Caco-2 (cell line): ENCODE data around the gene FN1. TPM values are rescaled to one million over a fixed set of nuclear protein-coding genes. Genes with fewer than 3 reads are reported as not detected.
A peak's percentile ranks its signal among the peaks of the same experiment; 100 is the strongest.

ENCODE experiments used
- BruUV-seq: library from RNA; stranded (reverse); fragments of 400-500 nt; replicated peaks from 2 replicates; lab custom pipeline; 2021; lab: Mats Ljungman, UMichigan
- CTCF ChIA-PET: fragments of 300-600 bp; sonication (Branson Sonifier 250); formaldehyde crosslinking; loops from one replicate; lab custom pipeline; 2022; ENCODE audit warnings: antibody characterized with exemption; lab: Charles Lee
- POLR2A ChIA-PET: fragments of 300-600 bp; sonication (Branson Sonifier 250); formaldehyde crosslinking; loops from one replicate; lab custom pipeline; 2022; ENCODE audit warnings: antibody characterized with exemption; lab: Charles Lee
- DNase-seq, 2 experiments: peaks; one replicate each; pipeline versions ENCODE4 v3.0.0 to v3.0.0-alpha.2; 2020 to 2022
- H3K27me3 ChIP-seq: replicated peaks from 2 replicates; pipeline ENCODE4 v1.6.0; 2011; ENCODE audit warnings: low read length; ENCODE audit not compliant: control insufficient read depth, insufficient read depth
- H3K36me3 ChIP-seq: 2 replicates; pipeline ENCODE4 v1.5.1; 2011; ENCODE audit warnings: low read length; ENCODE audit not compliant: control insufficient read depth, insufficient read depth
- H3K4me1 ChIP-seq: fragments of 250-450 bp; sonication (Bioruptor Pico); 2 replicates; pipeline ENCODE4 v1.5.1; 2020; ENCODE audit warnings: mild to moderate bottlenecking
- H3K4me3 ChIP-seq: 2 replicates; pipeline ENCODE4 v1.5.1; 2011; ENCODE audit warnings: low read depth, mild to moderate bottlenecking, control low read depth, low read length
- H3K9me3 ChIP-seq: fragments of 250-450 bp; sonication (Bioruptor Pico); 2 replicates; pipeline ENCODE4 v1.5.1; 2020; ENCODE audit warnings: mild to moderate bottlenecking, moderate library complexity
- H3K27ac Mint-ChIP-seq: one replicate; pipeline ENCODE4 v1.8.0; 2022; ENCODE audit warnings: mixed read lengths; ENCODE audit not compliant: unreplicated experiment
- H3K27me3 Mint-ChIP-seq: one replicate; pipeline ENCODE4 v1.8.0; 2022; ENCODE audit warnings: mixed read lengths; ENCODE audit not compliant: insufficient read depth, unreplicated experiment
- H3K36me3 Mint-ChIP-seq: one replicate; pipeline ENCODE4 v1.8.0; 2022; ENCODE audit warnings: mild to moderate bottlenecking, mixed read lengths; ENCODE audit not compliant: insufficient read depth, unreplicated experiment
- H3K4me1 Mint-ChIP-seq: one replicate; pipeline ENCODE4 v1.8.0; 2022; ENCODE audit warnings: low read depth, mixed read lengths; ENCODE audit not compliant: unreplicated experiment
- H3K4me3 Mint-ChIP-seq: one replicate; pipeline ENCODE4 v1.8.0; 2022; ENCODE audit warnings: mild to moderate bottlenecking, moderate library complexity, mixed read lengths; ENCODE audit not compliant: unreplicated experiment
- H3K9me3 Mint-ChIP-seq: one replicate; pipeline ENCODE4 v1.8.0; 2022; ENCODE audit warnings: mixed read lengths; ENCODE audit not compliant: unreplicated experiment
- intact Hi-C: fragments of 100-400 bp; cut with micrococcal nuclease; formaldehyde crosslinking; loops from one replicate; pipeline ENCODE4 v1.10.0; 2022; ENCODE audit not compliant: unreplicated experiment
- total RNA-seq: library from RNA; stranded (reverse); gene quantifications from 2 replicates; pipeline ENCODE4 v1.2.3, GENCODE V29; 2022
- TF ChIP-seq, protein P1 (sequence below), 2 experiments: fragments of 200-600 bp in 1 of 2; IDR thresholded peaks; 1 replicate in 1 of 2; 2 replicates in 1 of 2; pipeline versions ENCODE4 v1.5.1 to v1.8.0; 2011 to 2022; ENCODE audit warnings: antibody characterized with exemption in 1 of 2, control low read depth in 1 of 2, inconsistent platforms in 1 of 2, low read depth in 1 of 2, low read length in 1 of 2, mild to moderate bottlenecking in 1 of 2, moderate library complexity in 1 of 2; ENCODE audit not compliant: insufficient read depth in 1 of 2, severe bottlenecking in 1 of 2, unreplicated experiment in 1 of 2

The FN1 gene
- total RNA-seq, 1 experiment from 2014 or later = 3,805 TPM

DNA sequence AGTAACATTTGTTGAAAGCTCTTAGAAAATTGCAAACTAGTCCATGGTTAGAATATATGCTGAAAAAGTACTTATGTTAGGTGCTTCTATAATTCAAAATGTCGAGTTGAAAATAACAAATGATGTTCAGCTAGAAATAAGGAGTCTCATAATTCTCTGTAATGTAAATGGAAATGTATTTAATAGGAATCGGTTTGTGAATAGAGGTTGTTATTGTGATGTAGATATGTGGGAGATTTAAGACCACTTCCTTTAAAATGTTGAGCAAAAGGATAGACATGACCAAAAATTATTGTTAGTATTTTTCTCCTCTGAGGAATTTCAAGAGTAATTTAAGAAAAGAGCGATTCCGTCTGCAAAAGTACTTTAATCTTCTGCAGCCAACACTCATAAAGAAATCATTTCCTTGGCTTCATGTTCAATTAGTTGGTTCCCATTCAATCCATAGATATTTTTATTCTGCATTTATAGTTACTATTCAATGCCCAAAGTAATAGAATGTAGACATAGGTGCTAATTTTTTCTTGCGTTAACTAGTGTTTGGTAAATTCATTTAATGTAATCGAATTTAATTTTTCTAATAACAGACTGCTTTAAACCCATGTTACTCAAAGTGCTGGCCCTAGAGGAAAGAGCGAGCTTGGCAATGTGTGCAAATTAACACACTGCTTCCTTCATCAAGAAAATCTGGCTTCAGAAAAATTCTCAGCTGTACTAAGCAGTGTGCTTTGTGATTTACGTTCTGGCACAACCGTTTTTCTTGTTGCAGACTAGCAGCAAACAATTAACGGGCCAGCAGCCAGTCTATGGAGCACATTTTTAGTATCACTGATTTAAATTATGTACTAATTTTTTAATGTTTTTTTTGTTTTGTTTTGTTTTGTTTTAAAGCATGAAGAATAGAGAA, 32.2 kb downstream of the FN1 start:
- H3K36me3 ChIP-seq = peaks cover 15% of the 10 kb centered on the region
- intact Hi-C loops = no loop called here
- H3K4me3 Mint-ChIP-seq = no peak overlapping the region
- BruUV-seq = TSS peak; percentile 1
- H3K9me3 ChIP-seq = no peaks in the 10 kb centered on the region
- H3K9me3 Mint-ChIP-seq = no peaks in the 10 kb centered on the region
- TF ChIP-seq, protein P1, sequence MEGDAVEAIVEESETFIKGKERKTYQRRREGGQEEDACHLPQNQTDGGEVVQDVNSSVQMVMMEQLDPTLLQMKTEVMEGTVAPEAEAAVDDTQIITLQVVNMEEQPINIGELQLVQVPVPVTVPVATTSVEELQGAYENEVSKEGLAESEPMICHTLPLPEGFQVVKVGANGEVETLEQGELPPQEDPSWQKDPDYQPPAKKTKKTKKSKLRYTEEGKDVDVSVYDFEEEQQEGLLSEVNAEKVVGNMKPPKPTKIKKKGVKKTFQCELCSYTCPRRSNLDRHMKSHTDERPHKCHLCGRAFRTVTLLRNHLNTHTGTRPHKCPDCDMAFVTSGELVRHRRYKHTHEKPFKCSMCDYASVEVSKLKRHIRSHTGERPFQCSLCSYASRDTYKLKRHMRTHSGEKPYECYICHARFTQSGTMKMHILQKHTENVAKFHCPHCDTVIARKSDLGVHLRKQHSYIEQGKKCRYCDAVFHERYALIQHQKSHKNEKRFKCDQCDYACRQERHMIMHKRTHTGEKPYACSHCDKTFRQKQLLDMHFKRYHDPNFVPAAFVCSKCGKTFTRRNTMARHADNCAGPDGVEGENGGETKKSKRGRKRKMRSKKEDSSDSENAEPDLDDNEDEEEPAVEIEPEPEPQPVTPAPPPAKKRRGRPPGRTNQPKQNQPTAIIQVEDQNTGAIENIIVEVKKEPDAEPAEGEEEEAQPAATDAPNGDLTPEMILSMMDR (IDR thresholded peaks at IDR 0.05; ENCODE audit: insufficient read depth in 1 of 2, low read depth in 1 of 2, low read length in 1 of 2, severe bottlenecking in 1 of 2, unreplicated experiment in 1 of 2) = no peak
- no peaks in the 10 kb centered on the region for H3K27me3 Mint-ChIP-seq
- ChIA-PET CTCF (no interaction called here), POLR2A (no interaction called here)
- no peak overlapping the region for H3K4me3 ChIP-seq
- DNase-seq = no peak
- H3K4me1 ChIP-seq = peaks cover 10% of the 10 kb centered on the region; the same call in 1 of the 2 replicates
- H3K27ac Mint-ChIP-seq = no peak overlapping the region
- H3K4me1 Mint-ChIP-seq = peaks cover 4% of the 10 kb centered on the region
- H3K36me3 Mint-ChIP-seq = peaks cover 99% of the 10 kb centered on the region
- H3K27me3 ChIP-seq = no peaks in the 10 kb centered on the region

DNA sequence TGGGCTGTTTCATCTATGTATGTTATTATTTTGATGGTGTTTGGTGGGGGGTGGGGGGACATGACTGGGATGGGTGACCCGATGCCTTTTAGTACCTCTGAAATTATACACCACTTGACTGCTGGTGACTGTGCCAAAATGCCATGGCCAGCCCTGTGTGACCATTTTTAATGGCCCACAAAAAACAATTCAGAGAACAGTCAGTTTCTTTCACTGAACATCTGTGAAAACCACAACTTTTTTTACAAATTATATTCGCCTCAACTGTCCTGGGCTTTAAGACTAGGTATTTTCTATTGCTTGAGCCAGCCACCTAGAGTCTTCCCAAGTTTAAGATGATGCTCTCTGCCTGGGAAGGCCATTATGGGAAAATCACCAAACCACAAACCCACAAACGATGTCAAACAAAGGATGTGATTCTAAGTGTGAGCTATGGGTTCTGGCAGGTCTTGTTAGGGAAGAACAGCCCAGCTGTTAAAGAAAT, 33.9 kb downstream of the FN1 start:
- no peak for DNase-seq
- Histone ChIP-seq H3K4me3 (no peak overlapping the region), H3K4me1 (peaks cover 10% of the 10 kb centered on the region; the same call in 1 of the 2 replicates), H3K27me3 (no peaks in the 10 kb centered on the region), H3K36me3 (peaks cover 14% of the 10 kb centered on the region; the same call in 1 of the 2 replicates), H3K9me3 (no peaks in the 10 kb centered on the region)
- H3K9me3 Mint-ChIP-seq = no peaks in the 10 kb centered on the region
- H3K4me3 Mint-ChIP-seq = no peak overlapping the region
- H3K4me1 Mint-ChIP-seq = peaks cover 17% of the 10 kb centered on the region
- H3K27ac Mint-ChIP-seq = no peak overlapping the region
- H3K36me3 Mint-ChIP-seq = peaks cover 99% of the 10 kb centered on the region
- BruUV-seq = no TSS peak
- TF ChIP-seq, protein P1 (IDR thresholded peaks at IDR 0.05; ENCODE audit: insufficient read depth in 1 of 2, low read depth in 1 of 2, low read length in 1 of 2, severe bottlenecking in 1 of 2, unreplicated experiment in 1 of 2) = no peak
- H3K27me3 Mint-ChIP-seq = no peaks in the 10 kb centered on the region
- ChIA-PET POLR2A (no interaction called here), CTCF (no interaction called here)
- intact Hi-C loops = no loop called here

DNA sequence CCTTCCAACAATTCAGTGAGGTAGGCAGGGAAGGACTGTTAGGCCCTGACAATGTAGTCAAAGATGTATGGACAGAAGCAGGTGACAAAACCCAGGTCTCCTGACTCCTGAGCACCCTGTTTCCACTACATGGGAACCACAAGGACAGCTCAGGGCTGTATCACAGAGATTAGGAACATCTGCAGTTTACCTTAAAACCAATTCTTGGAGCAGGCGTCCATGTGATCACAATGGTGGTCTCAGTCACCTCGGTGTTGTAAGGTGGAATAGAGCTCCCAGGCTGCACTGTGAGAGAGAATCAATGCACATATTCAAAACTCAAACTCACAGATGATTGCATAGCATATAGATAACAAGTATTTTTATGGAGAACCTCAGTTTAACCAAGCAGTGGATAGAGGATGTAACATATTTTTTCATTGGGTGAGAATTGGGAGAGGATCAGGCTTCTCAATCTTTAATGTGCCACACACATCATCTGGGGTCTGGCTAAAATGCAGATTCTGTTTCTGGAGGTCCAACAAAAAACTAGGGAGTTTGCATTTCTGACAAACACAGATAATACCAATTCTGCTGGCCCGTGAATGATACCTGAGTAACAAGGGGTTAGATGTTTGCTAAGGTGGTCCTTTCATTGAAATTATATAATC, 36.7 kb downstream of the FN1 start:
- Histone ChIP-seq H3K4me1 (peaks cover 10% of the 10 kb centered on the region; the same call in 1 of the 2 replicates), H3K9me3 (no peaks in the 10 kb centered on the region), H3K27me3 (no peaks in the 10 kb centered on the region), H3K4me3 (no peak overlapping the region), H3K36me3 (peaks cover 8% of the 10 kb centered on the region)
- no peaks in the 10 kb centered on the region for H3K27me3 Mint-ChIP-seq
- DNase-seq = no peak
- peaks cover 22% of the 10 kb centered on the region for H3K4me1 Mint-ChIP-seq
- POLR2A ChIA-PET = no interaction called here
- peaks cover 99% of the 10 kb centered on the region for H3K36me3 Mint-ChIP-seq
- no TSS peak for BruUV-seq
- TF ChIP-seq, protein P1 (IDR thresholded peaks at IDR 0.05; ENCODE audit: insufficient read depth in 1 of 2, low read depth in 1 of 2, low read length in 1 of 2, severe bottlenecking in 1 of 2, unreplicated experiment in 1 of 2) = no peak
- CTCF ChIA-PET = no interaction called here
- intact Hi-C loops = no loop called here
- H3K4me3 Mint-ChIP-seq = no peak overlapping the region
- no peaks in the 10 kb centered on the region for H3K9me3 Mint-ChIP-seq
- H3K27ac Mint-ChIP-seq = no peak overlapping the region
